Keratinocyte (primary cell): ENCODE data around the gene PLTP. TPM values are rescaled to one million over a fixed set of nuclear protein-coding genes. Genes with fewer than 3 reads are reported as not detected.

Experiments used
- DNase-seq: peaks from one replicate; pipeline ENCODE4 v3.0.0-alpha.2; 2011; ENCODE audit warnings: low read depth, missing footprints, low spot score
- FAIRE-seq: peaks from 2 replicates; lab custom pipeline; 2011; peaks lifted over from hg19 to GRCh38; lab: Jason Lieb, UNC
- H2AFZ ChIP-seq: 2 replicates; pipeline ENCODE4 v1.6.0; 2012; ENCODE audit warnings: low read length, control low read depth, inconsistent platforms; ENCODE audit not compliant: control insufficient read depth
- H3K27ac ChIP-seq: 2 replicates; pipeline ENCODE4 v1.5.1; 2011; ENCODE audit warnings: low read length; ENCODE audit not compliant: control insufficient read depth, insufficient read depth
- H3K27me3 ChIP-seq: 3 replicates; pipeline ENCODE4 v1.6.0; 2011; ENCODE audit warnings: low read length; ENCODE audit not compliant: control insufficient read depth, insufficient read depth; ENCODE audit errors: extremely low read depth
- H3K36me3 ChIP-seq, 2 experiments: 2 replicates in 1 of 2; 3 replicates in 1 of 2; pipeline ENCODE4 v1.5.1; 2011; ENCODE audit warnings: low read length in 2 of 2, mild to moderate bottlenecking in 1 of 2; ENCODE audit not compliant: control insufficient read depth in 2 of 2, insufficient read depth in 2 of 2; ENCODE audit errors: extremely low read depth in 1 of 2
- H3K4me1 ChIP-seq: 3 replicates; pipeline ENCODE4 v1.5.1; 2011; ENCODE audit warnings: low read length; ENCODE audit not compliant: control insufficient read depth, insufficient read depth; ENCODE audit errors: extremely low read depth
- H3K4me2 ChIP-seq: 3 replicates; pipeline ENCODE4 v1.6.0; 2011; ENCODE audit warnings: low read depth, low read length; ENCODE audit not compliant: control insufficient read depth, insufficient read depth; ENCODE audit errors: extremely low read depth
- H3K4me3 ChIP-seq, 3 experiments: fragments of 200-600 bp in 1 of 3; sonication (generic) in 1 of 3; 2 replicates in 2 of 3; 3 replicates in 1 of 3; pipeline ENCODE4 v1.5.1; 2011 to 2016; ENCODE audit warnings: low read length in 3 of 3, mild to moderate bottlenecking in 3 of 3, control low read depth in 2 of 3, inconsistent platforms in 1 of 3, low read depth in 1 of 3, mixed read lengths in 1 of 3, mixed run types in 1 of 3, moderate library complexity in 1 of 3; ENCODE audit not compliant: control insufficient read depth in 2 of 3, insufficient read depth in 2 of 3; ENCODE audit errors: extremely low read depth in 1 of 3
- H3K79me2 ChIP-seq: 2 replicates; pipeline ENCODE4 v1.6.0; 2012; ENCODE audit warnings: low read length; ENCODE audit not compliant: control insufficient read depth, insufficient read depth
- H3K9ac ChIP-seq: 3 replicates; pipeline ENCODE4 v1.6.0; 2011; ENCODE audit warnings: low read length; ENCODE audit not compliant: control insufficient read depth, insufficient read depth; ENCODE audit errors: extremely low read depth
- H3K9me1 ChIP-seq: 3 replicates; pipeline ENCODE4 v1.6.0; 2011; ENCODE audit warnings: low read length; ENCODE audit not compliant: control insufficient read depth, insufficient read depth; ENCODE audit errors: extremely low read depth
- H3K9me3 ChIP-seq: 2 replicates; pipeline ENCODE4 v1.5.1; 2012; ENCODE audit warnings: low read depth, low read length; ENCODE audit not compliant: control insufficient read depth
- H4K20me1 ChIP-seq: 3 replicates; pipeline ENCODE4 v1.6.0; 2011; ENCODE audit warnings: low read length; ENCODE audit not compliant: control insufficient read depth, insufficient read depth; ENCODE audit errors: extremely low read depth
- CTCF ChIP-seq, 3 experiments: IDR thresholded peaks in 1 of 3; conservative IDR thresholded peaks in 1 of 3; optimal IDR thresholded peaks in 1 of 3; 2 replicates in 2 of 3; 3 replicates in 1 of 3; pipeline versions ENCODE3 to v1.5.1; 2011; ENCODE audit warnings: low read length in 3 of 3, mild to moderate bottlenecking in 3 of 3, moderate library complexity in 2 of 3, control low read depth in 1 of 3, inconsistent platforms in 1 of 3; ENCODE audit not compliant: insufficient read depth in 2 of 3; ENCODE audit errors: extremely low read depth in 1 of 3
- EZH2 ChIP-seq: IDR thresholded peaks from one replicate; pipeline ENCODE4 v1.6.1; 2012; ENCODE audit warnings: inconsistent platforms, mild to moderate bottlenecking, low read length, moderate library complexity
- dilution Hi-C: fragments of 300-500 bp; cut with MboI; formaldehyde crosslinking; loops from one replicate; pipeline ENCODE4 v1.7.0; 2020; ENCODE audit warnings: low sequenced_read_pairs; ENCODE audit not compliant: extremely low pct_ligation_motif_present
- polyA plus RNA-seq, 5 experiments: library from polyadenylated mRNA; depleted of rRNA in 3 of 5; stranded (reverse) in 3 of 5; stranded (forward) in 1 of 5; unstranded in 1 of 5; fragments of >200 nt; gene quantifications; 1 replicate in 1 of 5; 2 replicates in 3 of 5; 3 replicates in 1 of 5; pipeline versions ENCODE4 v1.2.1 to v1.2.3, GENCODE V29; 2011 to 2012; ENCODE audit warnings: missing spikeins in 2 of 5, low read depth in 1 of 5, low replicate concordance in 1 of 5

The PLTP gene
- polyA plus RNA-seq, 1 donor (not counting 4 experiments of a cell fraction or from before 2014, with no cell fraction given): 26.3 TPM

DNA sequence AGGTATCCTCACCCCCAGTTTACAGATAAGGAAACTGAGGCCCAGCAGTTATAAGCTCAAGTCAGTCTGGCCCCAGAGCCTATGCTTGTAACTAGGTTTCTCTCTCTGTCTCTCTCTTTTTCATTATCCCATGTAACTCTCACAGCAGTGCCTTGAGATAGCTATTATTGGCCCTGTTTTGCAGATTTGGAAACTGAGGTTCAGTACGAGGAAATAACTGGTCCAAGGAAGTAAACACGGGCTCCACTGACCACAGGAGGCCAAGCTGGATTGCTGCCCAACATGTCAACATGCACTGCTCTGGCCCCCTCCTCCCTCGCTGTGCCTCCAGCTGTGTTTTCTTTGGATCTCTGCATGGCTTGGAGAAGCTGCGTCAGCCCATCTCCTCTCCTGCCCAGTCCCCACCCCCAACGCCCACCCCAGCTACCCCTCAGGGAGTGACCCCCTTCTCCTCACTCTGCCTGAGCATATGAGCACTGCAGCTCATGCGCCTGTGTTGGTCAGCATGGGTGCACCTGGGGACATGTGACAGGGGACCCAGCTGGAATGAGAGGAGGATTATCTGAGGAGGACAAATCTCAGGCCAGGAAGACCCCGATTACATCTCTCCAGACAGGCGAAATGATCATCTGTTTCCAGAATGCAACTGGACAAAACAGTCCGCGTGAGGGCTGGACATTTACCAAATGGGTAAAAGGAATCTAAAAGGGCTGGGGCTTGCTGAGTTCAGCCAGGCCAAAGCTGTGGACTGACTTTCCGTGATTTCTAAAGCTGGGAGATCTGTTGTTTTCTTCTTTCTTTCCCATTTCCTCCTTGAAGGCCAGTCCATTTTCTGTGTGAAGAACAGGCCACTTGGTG, 7.8 kb upstream of the PLTP start:
- Histone ChIP-seq H3K4me3 (no peak overlapping the region), H2AFZ (no peak overlapping the region)

DNA sequence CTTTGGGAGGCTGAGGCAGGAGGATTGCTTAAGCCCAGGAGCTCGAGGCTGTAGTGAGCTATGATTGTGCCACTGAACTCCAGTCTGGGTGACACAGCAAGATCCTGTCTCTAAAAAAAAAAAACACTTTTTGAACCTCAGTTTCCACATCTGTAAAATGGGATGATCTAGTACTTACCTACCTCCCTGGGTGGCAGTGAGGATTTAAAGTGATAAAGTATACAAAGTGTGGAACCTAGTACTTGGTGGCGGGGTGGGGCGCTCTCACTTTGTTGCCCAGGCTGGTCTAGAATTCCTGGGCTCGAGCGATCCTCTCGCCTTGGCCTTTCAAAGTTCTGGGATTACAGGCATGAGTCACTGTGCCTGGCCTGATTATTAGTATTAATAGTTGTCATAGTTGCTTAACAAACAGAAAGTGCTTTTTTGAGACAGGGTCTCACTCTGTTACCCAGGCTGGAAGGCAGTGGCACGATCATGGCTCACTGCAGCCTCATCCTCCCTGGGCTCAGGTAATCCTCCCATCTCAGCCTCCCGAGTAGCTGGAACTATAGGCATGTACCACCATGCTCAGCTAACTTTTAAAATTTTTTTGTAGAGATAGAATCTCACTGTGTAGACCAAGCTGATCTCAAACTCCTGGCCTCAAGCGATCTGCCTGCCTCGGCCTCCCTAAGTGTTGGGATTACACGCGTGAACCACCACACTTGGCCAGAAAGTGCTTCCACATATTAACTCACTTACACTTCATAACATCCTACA, 7.0 kb upstream of the PLTP start:
- no peaks in the 10 kb centered on the region for H3K4me1 ChIP-seq
- no peaks in the 10 kb centered on the region for H3K9me1 ChIP-seq
- no peak for DNase-seq
- H3K4me2 ChIP-seq: no peak overlapping the region
- dilution Hi-C loops: no loop called here
- no peak for FAIRE-seq
- no peak overlapping the region for H3K4me3 ChIP-seq
- no peak for TF ChIP-seq CTCF (optimal IDR thresholded peaks at IDR 0.05 in 1 of 3, IDR thresholded peaks at IDR 0.05 in 1 of 3, conservative IDR thresholded peaks at IDR 0.05 in 1 of 3; ENCODE audit: extremely low read depth in 1 of 3, insufficient read depth in 2 of 3, low read length in 3 of 3)
- TF ChIP-seq EZH2: no peak
- H3K9me3 ChIP-seq: no peaks in the 10 kb centered on the region
- no peaks in the 10 kb centered on the region for H3K79me2 ChIP-seq
- H4K20me1 ChIP-seq: no peaks in the 10 kb centered on the region
- H3K27ac ChIP-seq: no peak overlapping the region
- no peak overlapping the region for H3K9ac ChIP-seq
- H2AFZ ChIP-seq: no peak overlapping the region
- no peaks in the 10 kb centered on the region for H3K27me3 ChIP-seq
- H3K36me3 ChIP-seq: no peaks in the 10 kb centered on the region

More for the DNA sequence above, 7.8 kb upstream of the PLTP start:
- H3K36me3 ChIP-seq: no peaks in the 10 kb centered on the region
- no peaks in the 10 kb centered on the region for H4K20me1 ChIP-seq
- H3K79me2 ChIP-seq: no peaks in the 10 kb centered on the region
- no peak overlapping the region for H3K4me2 ChIP-seq
- no peak overlapping the region for H3K9ac ChIP-seq
- H3K27me3 ChIP-seq: no peaks in the 10 kb centered on the region
- dilution Hi-C loops: no loop called here
- H3K9me1 ChIP-seq: no peaks in the 10 kb centered on the region
- no peaks in the 10 kb centered on the region for H3K9me3 ChIP-seq
- H3K4me1 ChIP-seq: no peaks in the 10 kb centered on the region
- FAIRE-seq (no peak), DNase-seq (no peak)
- TF ChIP-seq EZH2 (no peak), CTCF (optimal IDR thresholded peaks at IDR 0.05 in 1 of 3, IDR thresholded peaks at IDR 0.05 in 1 of 3, conservative IDR thresholded peaks at IDR 0.05 in 1 of 3; ENCODE audit: extremely low read depth in 1 of 3, insufficient read depth in 2 of 3, low read length in 3 of 3) (no peak)
- no peak overlapping the region for H3K27ac ChIP-seq
